GM10248 (cell line): ENCODE data around the gene GPR85.

ENCODE experiments used
- CTCF ChIA-PET: fragments of 300-600 bp; sonication (Branson Sonifier 250); formaldehyde crosslinking; extraction: SDS; loops from one replicate; lab custom pipeline; 2021; ENCODE audit warnings: antibody characterized with exemption; lab: Yijun Ruan, JAX
- POLR2A ChIA-PET: fragments of 350-650 bp; sonication (Branson Sonifier 250); formaldehyde crosslinking; extraction: SDS; loops from one replicate; lab custom pipeline; 2020; ENCODE audit warnings: antibody characterized with exemption; lab: Yijun Ruan, JAX
- DNase-seq: peaks from one replicate; pipeline ENCODE4 v3.0.0; 2012; ENCODE audit errors: extremely low spot score
- TF ChIP-seq, protein P1 (sequence below): IDR thresholded peaks from 2 replicates; pipeline ENCODE4 v1.5.1; 2012; ENCODE audit warnings: mild to moderate bottlenecking, low read depth; ENCODE audit errors: extremely low read depth, missing control alignments, control extremely low read depth

Gene GPR85

DNA sequence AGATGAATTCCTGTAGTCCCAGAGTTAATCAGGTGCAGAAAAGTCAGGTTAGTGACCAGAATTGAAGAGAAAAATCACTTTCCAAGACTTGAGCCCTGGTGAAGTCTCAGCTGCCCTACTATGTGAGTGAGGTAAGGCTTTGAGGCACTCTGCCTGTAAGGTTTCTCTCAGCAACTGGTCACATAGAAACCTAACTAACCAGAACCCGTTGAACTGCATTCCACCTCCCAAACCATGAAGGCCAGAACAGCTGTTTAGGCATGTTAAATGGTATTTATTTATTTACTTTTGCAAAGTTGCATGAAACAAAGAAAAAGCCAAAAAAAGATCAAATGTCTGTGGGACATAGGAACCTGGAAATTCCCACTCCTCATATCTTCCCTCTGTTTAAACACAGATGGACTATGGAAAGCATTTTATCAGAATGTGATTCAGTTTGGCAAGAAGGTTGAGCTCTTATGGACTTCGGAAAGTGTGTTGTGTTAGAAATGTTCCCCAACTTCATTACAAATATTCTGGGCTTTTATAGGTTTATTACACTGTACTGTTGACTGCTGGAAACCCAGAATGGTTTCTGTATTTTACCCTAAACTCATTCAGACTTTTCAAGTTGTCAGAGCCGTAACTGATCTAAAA lies 12.8 kb upstream of the GPR85 start:
- ChIA-PET CTCF (interaction anchor here (0.9 to 1.6 kb wide), 2 partner anchors 9 to 16 kb away, joined by 3 to 4 read pairs; no protein-coding TSS in a partner anchor), POLR2A (no interaction called here)
- no peak for DNase-seq

DNA sequence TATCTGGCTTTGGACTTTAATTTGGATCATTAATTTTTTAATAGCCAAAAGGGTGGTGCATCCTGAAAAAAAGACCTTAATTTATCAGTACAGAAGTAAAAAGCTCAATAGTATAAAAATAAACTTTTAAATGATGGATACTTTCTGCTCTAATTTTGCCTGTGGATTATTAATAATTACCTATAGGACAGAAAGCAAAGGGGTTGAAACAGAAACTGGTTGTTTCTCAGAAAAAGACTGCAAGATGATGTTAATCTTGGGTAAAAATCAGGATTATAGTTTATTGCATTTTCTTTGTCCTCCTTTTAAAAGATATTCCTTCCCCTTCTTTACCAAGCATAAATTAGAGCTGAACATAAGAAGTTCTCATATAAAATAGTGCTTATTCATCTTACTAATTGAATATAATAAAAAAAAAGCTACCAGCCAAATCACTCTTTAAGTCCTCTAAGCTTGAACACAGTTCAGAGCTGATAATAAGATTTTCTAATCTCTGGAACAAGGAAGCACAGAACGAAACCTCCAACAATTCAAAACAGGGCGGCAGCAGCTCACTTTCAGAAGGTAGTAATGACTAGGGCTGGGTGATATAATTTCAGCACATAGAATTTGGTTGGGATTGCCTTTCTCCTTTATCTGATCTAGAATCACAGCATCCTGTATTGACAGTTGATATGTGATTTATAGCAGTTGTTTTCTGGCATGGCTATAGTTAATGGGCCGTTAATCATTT lies 8.1 kb upstream of the GPR85 start:
- TF ChIP-seq, protein P1, sequence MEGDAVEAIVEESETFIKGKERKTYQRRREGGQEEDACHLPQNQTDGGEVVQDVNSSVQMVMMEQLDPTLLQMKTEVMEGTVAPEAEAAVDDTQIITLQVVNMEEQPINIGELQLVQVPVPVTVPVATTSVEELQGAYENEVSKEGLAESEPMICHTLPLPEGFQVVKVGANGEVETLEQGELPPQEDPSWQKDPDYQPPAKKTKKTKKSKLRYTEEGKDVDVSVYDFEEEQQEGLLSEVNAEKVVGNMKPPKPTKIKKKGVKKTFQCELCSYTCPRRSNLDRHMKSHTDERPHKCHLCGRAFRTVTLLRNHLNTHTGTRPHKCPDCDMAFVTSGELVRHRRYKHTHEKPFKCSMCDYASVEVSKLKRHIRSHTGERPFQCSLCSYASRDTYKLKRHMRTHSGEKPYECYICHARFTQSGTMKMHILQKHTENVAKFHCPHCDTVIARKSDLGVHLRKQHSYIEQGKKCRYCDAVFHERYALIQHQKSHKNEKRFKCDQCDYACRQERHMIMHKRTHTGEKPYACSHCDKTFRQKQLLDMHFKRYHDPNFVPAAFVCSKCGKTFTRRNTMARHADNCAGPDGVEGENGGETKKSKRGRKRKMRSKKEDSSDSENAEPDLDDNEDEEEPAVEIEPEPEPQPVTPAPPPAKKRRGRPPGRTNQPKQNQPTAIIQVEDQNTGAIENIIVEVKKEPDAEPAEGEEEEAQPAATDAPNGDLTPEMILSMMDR: no peak
- DNase-seq: no peak
- CTCF ChIA-PET: interaction anchor here (1.3 to 1.4 kb wide), 2 partner anchors 8 to 26 kb away, joined by 3 to 5 read pairs; partner anchors contain the start of gene GPR85
- POLR2A ChIA-PET: no interaction called here

More for the DNA sequence above, 12.8 kb upstream of the GPR85 start:
- TF ChIP-seq, protein P1: no peak

DNA sequence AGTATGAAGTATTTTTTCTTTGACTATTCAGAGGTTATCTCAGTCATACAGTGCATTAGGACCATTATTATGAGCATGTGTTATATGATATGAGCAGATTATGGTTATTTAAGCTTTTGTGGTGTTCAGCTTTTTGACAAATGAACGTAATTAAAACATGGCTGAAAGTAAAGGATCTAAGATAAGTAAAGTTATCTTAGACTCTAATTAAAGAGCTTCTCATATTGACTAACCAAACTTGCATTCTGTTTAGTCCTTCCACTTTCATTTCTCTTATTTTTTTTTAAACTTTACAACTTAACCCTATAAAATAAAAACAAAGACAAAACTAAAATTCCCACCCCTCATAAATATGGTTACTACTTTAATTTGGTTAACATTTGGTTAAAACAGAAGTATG lies 6.9 kb upstream of the GPR85 start:
- POLR2A ChIA-PET: no interaction called here
- CTCF ChIA-PET: interaction anchor here (1.0 to 1.3 kb wide), 2 partner anchors 9 to 27 kb away, joined by 3 read pairs; no protein-coding TSS in a partner anchor
- no peak for DNase-seq
- TF ChIP-seq, protein P1: no peak

DNA sequence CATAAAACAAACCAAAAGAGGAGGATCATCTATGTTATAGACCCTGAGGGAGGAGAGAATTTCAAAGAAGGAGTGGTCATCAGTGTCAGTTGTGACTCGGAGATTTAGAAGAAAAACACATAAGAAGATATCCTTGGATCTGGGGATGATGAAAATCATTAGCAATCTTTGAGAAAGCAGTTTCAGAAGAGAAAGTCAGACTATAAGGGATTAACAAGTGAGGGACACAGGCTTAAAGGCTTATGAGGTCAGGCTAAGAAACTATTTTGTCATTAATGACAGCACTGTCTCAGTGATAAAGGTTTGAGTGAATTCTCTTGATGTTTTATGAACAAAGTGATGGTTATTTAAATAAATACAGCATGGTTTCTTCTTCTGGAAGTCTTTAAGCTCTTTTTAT lies 6.1 kb upstream of the GPR85 start:
- TF ChIP-seq, protein P1: no peak
- ChIA-PET POLR2A (interaction anchor here (0.7 kb wide), 1 partner anchor 310 kb away, joined by 3 read pairs; no protein-coding TSS in a partner anchor), CTCF (no interaction called here)
- DNase-seq: no peak

DNA sequence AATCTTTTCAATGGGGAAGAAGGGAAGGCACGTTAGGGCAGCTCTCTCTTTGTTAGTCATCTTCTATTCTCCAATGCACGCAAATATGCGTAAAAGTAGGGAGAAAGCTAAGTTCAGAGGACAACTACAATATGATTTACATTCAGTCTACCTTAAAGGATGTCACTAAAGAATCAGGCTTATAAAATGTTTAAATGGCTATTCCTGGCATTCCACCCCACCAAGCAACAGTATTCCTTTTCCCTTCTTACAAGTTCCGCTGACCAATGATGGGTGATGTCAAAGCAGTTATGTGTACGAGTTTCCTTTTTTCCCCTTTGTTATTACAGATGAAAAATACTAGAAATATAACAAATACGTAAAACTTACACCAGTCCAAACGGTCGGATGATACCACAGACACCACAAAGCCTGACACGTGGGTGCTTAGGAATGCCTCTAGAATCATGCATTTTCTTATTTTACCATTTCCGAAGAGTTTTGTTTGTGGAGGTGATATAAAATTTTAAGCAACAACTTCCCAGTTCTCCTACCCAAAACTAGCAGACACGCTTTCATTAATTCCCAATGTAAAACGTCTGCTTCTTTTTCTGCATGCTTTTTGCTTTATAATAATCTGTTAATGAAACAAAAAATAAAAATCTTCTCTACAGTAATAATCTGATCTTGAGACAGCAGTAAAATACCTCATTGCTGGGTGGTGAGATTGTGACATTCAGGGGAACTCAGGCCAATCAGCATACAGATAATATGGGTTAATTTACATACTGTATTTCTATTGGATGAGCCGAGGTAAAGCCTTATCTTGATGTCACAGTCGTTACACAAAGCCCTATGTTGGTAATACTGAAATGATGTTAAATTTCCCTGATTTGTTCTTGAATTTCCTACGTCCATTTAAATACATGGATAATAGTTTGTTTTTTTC lies 708 bp upstream of the GPR85 start:
- POLR2A ChIA-PET: no interaction called here
- TF ChIP-seq, protein P1: no peak
- CTCF ChIA-PET: interaction anchor here (1.1 to 1.2 kb wide), 2 partner anchors 8 to 29 kb away, joined by 3 to 5 read pairs; no protein-coding TSS in a partner anchor
- DNase-seq: no peak

DNA sequence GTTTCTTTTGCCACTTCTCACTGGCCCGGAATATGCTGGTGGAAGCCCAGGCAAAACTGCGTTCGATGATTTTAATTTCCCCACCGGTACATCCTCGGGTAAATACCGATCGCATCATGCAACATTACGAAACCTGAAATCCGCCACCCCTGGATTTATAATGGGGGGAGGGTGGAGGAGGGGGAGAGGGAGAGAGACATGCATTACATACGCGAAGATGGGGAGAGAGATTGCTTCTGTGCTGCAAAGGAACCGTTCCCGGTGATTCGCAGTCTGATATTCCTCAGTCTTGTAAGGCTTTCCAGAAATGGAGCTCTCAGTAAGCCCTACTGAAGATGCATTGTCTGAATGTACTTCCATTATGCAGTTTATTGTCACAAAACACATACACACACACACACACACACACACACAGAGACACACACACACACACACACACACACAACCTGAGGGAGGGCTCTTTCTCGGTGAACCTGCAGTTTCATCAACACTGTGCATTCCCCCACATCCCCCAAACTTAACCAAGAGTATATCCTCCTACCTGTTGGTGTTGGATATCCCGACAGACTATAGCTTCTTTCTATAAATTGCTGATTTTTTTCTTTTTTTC lies 741 bp downstream of the GPR85 start:
- CTCF ChIA-PET: interaction anchor here (1.0 to 1.2 kb wide), 3 partner anchors 10 to 74 kb away, joined by 3 to 5 read pairs (median 3); no protein-coding TSS in a partner anchor
- no peak for DNase-seq
- POLR2A ChIA-PET: no interaction called here
- TF ChIP-seq, protein P1: no peak
